WI38 (cell line): ENCODE measurements around the gene STXBP4.

ENCODE experiments used
- H3K4me3 ChIP-seq: 2 replicates; pipeline ENCODE4 v1.5.1; 2011; ENCODE audit warnings: low read depth, mild to moderate bottlenecking, control low read depth, low read length
- CTCF ChIP-seq: IDR thresholded peaks from 2 replicates; pipeline ENCODE4 v1.5.1; 2012; ENCODE audit warnings: low read depth, mild to moderate bottlenecking, control low read depth, low read length

STXBP4 gene

GRCh38 chr17:55059724-55060123 is 91.2 kb downstream of the STXBP4 start:
- no peak overlapping the region for H3K4me3 ChIP-seq
- TF ChIP-seq CTCF: no peak

- no peak overlapping the region for H3K4me3 ChIP-seq
- TF ChIP-seq CTCF: no peak
These were observed 94.4 kb downstream of the STXBP4 start for GRCh38 chr17:55062921-55063320.

DNA sequence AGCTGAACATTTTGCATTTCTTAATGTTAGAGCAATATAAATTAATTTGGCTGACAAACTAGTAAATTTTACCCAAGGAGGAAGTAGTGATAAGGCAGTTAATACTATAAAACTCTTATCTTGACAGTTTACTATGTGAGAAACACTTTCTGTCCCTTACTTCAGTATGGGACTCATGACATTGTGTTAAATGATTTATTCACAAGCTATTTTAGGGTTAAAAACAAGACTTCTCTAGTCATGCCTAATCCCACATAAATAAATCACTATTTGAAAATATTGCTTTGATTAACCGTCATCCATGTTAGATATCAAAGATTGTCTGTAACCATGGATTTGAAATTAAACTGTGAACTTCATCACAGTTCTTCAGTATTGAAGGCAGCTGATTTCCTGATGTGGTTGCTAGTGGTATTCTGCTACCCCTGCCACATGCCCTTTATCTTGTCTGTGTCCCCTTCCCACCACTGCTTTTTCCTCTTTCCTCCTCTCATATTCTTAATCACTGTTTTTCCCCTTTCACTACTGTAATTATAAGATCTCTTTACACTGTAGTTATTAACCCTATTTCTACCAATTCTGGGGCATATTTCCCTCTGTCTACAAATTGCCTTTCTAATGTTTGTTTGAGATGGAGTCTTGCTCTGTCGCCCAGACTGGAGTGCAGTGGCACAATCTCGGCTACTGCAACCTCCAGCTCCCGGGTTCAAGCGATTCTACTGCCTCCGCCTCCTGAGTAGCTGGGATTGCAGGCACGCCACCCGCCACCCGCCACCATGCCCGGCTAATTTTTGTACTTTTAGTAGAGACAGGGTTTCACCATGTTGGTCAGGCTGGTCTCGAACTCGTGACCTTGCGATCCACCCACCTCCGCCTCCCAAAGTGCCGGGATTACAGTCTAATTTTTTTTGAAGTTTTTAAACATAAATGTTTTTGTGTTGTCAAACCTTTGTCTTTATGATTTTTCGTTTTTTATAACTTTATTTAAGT is 95.6 kb downstream of the STXBP4 start:
- no peak overlapping the region for H3K4me3 ChIP-seq
- TF ChIP-seq CTCF: no peak

DNA sequence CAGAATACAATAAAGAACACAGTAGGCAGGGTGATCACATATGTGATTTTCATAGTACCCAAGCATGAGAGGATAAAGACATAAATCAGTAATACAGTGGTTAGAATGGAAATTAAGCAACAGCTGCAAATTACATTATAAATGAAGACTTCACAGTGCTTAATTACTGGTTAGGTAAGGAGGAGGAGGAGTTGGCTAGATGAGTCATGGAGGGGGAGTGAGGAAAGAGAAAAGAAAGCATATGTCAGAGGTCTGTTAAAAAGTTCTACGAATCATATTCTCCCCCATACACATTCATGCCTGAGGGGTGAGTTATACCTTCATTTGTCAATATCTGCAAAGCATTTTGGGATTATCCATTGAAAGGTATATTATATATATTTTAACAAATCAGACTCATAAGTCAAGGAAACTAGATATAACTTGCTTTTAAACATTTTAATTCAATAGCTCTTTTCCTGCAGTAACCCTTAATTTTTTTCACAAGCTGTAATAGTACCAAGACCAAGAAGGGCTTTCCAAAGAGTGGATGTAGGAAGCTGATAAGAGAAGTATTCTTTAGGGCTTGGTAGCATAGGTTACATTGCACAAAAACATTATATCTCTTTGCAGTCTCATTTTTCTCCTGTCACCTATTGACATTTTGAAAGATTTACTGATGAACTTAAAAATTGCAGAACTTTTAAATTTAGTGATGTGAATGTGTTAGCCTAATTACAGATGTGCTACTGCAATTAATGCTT is 99.3 kb downstream of the STXBP4 start:
- no peak overlapping the region for H3K4me3 ChIP-seq
- TF ChIP-seq CTCF: no peak

- H3K4me3 ChIP-seq: no peak overlapping the region
- no peak for TF ChIP-seq CTCF
These were observed 100.6 kb downstream of the STXBP4 start for GRCh38 chr17:55068862-55069811.

DNA sequence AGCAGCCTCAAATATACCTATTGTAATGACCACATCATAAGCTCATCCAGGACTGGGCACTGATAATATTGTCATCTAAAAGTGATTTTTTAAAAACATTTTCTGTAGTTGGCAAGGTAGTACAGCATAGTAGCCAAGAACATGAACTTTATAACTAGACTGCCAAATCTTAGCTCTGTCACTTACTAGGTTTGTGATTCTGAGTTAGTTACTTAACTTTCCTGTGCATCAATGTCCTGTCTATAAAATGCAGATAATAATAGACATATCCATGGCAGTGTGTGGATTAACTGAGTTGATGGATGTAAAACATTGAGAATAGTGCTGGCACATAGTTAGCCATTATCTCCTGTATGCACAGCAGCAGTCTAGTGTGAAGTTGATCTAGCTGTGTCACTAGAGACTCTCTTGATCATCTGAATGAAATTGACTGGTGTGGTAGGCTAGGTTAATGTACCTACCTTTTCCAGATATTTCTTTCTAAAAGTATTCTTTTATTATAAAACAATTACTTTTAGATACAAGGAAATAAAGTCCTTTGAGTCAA is 101.5 kb downstream of the STXBP4 start:
- no peak for TF ChIP-seq CTCF

More for the DNA sequence above, 101.5 kb downstream of the STXBP4 start:
- no peak overlapping the region for H3K4me3 ChIP-seq
